Right ventricle myocardium superior (tissue), 1 donor: ENCODE data around the gene CAMK2B. TPM values are rescaled to one million over a fixed set of nuclear protein-coding genes. Genes with fewer than 3 reads are reported as not detected.

Experiments
- ATAC-seq: fragments of 200-7000 bp; cut with Tn5 transposase; one replicate; pipeline ENCODE4 v1.9.1; 2020; ENCODE audit warnings: mild to moderate bottlenecking; ENCODE audit not compliant: poor library complexity
- DNase-seq: peaks from one replicate; pipeline ENCODE4 v3.0.0-alpha.2; 2020
- intact Hi-C: fragments of 100-400 bp; cut with DNase I; formaldehyde crosslinking; loops from one replicate; pipeline ENCODE4 v1.11.2; 2022
- total RNA-seq: library from RNA; stranded (reverse); fragmentation: NEBNext Ultra II Directional; extraction: Animal tissue kit (Norgen Biotek cat#: 25700); gene quantifications from one replicate; pipeline ENCODE4 v1.2.1, GENCODE V29; 2021
- donor health status: DM: no; HTN: yes; CAD: no; lungs with severe emphysema.

Gene CAMK2B
- total RNA-seq, 1 donor from 2014 or later: 87.2 TPM

- no peak for ATAC-seq
- intact Hi-C loops: no loop called here
- DNase-seq: no peak
These were observed 57.5 kb downstream of the CAMK2B start for GRCh38 chr7:44267719-44268421.

DNA sequence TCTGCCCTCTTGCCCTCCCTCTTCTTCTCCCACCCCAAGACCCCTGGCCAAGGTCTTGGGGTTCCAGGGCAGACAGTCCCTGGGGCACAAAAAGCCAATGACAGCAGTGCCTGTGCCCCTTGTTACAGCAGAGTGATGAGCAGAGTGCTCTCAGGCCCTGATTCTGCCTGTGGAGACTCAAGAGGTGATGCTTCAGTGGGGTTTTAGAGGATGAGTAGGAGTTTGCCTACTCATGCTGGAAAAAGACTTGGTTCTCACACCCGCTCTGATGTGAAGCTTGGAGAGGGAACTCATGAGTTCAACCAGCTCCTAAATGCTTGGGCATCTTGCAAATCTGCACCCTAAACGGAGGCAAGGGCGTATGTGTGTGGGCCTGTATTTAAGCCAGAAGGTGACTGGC, 58.2 kb downstream of the CAMK2B start:
- intact Hi-C loops: no loop called here
- DNase-seq: no peak
- ATAC-seq: no peak

DNA sequence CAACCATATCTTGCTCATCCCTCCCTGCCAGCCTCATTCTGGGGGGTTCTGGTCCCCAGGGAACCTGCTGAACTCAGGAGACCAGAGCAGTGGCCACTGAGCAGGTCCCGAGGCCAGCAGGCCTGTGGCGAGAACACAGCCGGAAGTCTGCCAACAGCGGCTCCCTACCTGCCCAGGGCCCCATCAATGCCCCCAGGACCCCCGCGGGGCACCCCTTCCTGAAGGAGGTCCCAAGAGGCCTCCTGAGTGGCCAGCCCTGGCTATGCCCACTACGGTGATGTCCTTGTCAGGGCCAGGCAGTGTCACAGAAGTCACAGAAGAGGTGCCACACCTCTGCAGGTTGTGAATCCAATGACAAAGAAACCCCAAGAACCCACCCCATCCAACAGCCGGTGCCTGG, 58.9 kb downstream of the CAMK2B start:
- intact Hi-C loops: no loop called here
- ATAC-seq: no peak
- no peak for DNase-seq

GRCh38 chr7:44265728-44266127, 59.7 kb downstream of the CAMK2B start:
- no peak for ATAC-seq
- intact Hi-C loops: no loop called here

DNA sequence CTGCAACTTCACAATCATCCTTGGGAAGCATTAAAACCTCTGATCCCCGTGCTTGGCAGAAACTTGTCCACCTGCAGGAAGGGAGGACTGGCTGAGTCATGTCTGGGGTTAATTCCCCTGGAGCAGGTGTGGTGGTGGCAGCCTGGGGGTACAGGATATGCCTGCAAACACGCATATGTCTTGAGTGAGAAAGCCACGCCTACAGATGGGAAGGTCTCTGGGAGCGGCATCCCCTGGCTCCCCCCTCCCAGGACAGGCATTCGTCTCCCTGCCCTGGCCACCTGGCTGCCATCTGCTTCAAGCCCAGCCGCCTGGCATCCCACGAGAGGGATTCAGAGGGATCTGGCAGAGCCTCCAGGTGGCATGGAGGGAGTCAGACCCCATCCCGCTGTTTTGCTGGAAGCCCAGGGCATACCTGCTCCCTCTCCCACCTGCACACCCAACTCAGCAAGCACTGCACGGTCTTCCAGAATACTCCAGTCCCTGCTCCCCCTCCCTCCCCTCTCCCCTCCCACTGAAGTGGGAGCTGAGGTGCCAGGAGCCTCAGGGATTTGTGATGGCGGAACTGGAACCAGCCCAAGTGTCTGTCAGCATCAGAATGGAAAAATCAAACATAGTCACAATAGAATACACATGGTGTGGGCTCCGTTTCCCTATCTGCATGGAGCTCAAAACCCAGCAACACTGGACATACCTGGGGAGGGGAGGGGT, 61.0 kb downstream of the CAMK2B start:
- peak; percentile 47 for ATAC-seq
- intact Hi-C loops: no loop called here
- DNase-seq: no peak

More at GRCh38 chr7:44265728-44266127, 59.7 kb downstream of the CAMK2B start:
- DNase-seq: no peak

GRCh38 chr7:44263326-44264082, 61.9 kb downstream of the CAMK2B start:
- DNase-seq (no peak), ATAC-seq (no peak)
- intact Hi-C loops: no loop called here

DNA sequence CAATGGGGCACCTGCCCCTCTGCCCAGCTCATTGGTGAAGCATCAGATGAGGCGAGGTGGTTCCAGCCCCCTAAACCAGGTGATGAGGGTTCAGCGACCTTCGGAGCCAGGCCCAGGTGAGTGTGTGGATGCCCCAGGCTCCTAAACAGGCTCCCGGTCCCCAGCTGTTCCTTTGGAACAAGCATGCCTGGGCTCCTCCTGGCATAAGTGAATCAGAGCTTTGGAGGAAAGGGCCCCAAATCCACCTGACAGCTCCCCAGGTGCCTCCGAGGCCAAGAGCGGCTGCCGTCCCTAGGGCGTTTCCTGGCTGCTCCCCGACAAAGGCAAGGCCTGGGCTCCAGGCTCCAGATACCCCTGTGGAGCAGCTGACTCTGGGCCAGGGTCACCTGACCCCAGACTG, 63.4 kb downstream of the CAMK2B start:
- intact Hi-C loops: no loop called here
- DNase-seq: no peak
- ATAC-seq: no peak

GRCh38 chr7:44261240-44261639, 64.2 kb downstream of the CAMK2B start:
- ATAC-seq (no peak), DNase-seq (no peak)
- intact Hi-C loops: no loop called here

DNA sequence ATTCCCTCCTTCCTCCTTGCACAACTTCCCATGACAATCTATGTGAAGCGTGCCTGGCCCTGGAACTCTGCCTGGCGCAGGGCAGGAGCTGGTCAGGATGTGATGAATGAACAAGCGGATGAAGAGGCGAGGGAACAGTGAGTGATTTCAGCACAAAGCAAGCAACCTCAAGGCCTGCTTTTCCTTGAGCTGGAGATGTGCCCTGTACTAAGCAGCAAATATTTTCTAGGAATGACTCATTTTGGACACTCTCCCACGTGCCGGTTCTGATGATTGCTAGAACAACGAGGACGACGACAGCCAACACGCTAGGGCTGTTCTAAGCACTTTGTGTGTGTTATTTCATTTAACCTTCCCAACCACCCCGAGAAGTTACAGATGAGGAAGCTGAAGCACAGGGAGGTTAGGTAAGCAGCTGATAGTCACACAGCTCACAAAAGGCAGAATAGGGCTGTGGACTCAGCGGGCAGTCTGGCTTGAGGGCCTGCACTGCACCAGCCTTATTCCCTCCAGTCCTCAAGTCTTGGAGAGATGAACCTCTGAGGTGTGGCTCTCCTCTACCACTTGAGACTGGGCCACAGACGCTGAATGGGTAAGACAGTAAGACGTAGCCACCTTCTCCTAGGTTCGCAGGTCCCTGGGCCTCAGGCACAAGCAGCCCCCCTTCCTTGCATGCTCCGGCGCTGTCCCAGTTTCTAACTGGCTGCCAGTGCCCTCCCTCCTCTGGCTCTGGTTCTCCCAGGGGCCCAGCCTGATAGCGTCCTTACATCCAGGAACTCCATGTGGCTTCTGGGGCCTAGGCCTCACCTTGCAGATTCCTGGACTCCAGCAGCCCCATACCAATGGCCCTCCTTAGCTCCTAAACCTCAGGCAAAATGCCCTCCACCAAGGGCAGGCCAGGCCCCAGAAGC, 65.6 kb downstream of the CAMK2B start:
- DNase-seq (peak; percentile 82), ATAC-seq (peak; percentile 18)
- intact Hi-C loops: no loop called here

DNA sequence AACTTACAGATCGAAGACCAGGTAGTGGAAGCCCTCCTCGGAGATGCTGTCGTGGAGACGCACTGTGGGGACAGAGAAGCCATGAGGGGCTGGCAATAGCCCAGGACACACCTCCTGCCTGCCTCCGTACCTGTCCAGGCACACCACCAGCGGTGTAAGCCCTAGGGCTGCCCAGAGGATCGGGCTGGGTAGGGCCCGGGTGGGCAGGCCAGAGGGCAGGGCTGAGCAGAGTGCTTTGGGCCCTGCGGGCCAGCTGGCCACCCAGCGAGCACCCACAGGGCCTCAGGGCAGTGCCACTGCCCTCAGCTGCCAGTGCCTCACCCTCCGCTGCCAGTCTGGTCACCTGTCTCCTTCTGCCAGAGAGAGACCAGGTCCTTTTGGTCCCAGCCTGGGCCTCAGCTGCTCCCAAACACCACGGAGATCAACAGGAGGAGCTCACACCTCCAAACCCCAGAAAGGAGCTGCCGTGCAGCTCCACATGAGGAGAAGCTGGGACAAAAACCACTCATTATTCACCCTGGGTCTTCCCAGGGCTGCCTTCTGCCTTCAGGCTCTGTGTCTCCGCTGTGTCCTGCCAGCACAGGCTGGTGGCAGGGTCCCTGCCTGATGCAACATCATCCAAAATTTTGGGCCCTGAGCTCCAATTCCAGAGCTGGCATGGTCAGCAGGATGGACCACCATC, 66.4 kb downstream of the CAMK2B start:
- ATAC-seq (peak; percentile 8), DNase-seq (no peak)
- intact Hi-C loops: no loop called here

DNA sequence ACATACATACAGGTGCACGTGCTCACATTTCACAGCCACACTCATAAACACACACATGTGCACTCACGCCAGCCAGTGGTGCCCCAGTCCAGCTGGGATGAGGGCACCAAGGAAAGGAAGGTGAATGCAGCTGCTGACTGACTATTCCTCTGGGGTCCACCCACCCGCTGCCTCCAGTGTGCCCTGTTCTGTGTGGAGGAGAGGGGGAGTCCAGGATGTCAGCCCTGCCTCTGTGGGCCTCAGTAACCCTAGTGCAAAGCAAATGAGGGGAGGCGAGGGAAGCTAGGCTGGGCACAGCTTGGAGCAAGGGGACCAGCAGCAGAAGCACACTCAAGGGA, 67.0 kb downstream of the CAMK2B start:
- ATAC-seq (no peak), DNase-seq (no peak)
- intact Hi-C loops: no loop called here

DNA sequence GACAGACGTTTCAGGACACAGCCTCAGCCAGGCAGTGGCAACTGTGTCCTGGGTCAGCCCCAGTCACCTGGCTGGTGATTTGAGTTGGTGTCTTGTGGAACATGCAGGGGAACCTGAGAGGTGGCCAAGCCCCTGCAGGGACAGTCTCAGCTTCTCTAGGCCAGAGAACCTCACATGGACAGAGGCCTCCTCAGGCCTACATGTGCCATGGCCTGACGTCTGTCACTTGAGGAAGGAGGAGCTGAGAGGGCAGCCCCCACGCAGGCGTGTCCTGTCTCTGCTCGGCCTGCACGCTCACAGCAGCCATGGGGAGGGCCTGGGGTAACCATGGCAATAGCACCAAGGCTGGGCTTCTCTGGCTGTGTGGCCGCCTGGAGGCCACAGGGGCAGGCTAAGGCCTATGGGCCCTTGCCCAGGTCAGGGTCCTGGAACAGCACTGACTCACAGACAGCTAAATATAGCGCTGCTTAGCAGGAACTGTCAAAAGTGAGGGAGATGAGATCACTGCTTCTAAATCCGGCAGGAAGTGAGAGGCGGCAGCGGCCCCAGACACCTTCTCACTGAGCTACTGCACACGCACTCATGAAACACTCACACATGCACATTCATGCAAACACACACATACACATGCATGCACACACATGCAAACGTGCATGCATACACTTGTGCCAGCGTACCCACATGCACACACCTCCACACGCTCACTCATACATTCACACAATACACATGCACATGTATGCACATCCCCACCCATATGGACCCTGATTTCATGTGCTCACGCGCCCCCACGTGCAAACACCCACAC, 67.6 kb downstream of the CAMK2B start:
- intact Hi-C loops: no loop called here
- ATAC-seq (peak; percentile 86), DNase-seq (peak; percentile 83)

- no peak for ATAC-seq
- intact Hi-C loops: no loop called here
- DNase-seq: no peak
These were observed 68.2 kb downstream of the CAMK2B start for GRCh38 chr7:44257213-44257612.

GRCh38 chr7:44256459-44256858, 68.9 kb downstream of the CAMK2B start:
- intact Hi-C loops: no loop called here
- ATAC-seq: peak; percentile 51
- no peak for DNase-seq

GRCh38 chr7:44251881-44252280, 73.5 kb downstream of the CAMK2B start:
- ATAC-seq (no peak), DNase-seq (no peak)

GRCh38 chr7:44251269-44251668, 74.1 kb downstream of the CAMK2B start:
- no peak for ATAC-seq
- intact Hi-C loops: no loop called here
- no peak for DNase-seq

More at GRCh38 chr7:44251881-44252280, 73.5 kb downstream of the CAMK2B start:
- intact Hi-C loops: no loop called here

DNA sequence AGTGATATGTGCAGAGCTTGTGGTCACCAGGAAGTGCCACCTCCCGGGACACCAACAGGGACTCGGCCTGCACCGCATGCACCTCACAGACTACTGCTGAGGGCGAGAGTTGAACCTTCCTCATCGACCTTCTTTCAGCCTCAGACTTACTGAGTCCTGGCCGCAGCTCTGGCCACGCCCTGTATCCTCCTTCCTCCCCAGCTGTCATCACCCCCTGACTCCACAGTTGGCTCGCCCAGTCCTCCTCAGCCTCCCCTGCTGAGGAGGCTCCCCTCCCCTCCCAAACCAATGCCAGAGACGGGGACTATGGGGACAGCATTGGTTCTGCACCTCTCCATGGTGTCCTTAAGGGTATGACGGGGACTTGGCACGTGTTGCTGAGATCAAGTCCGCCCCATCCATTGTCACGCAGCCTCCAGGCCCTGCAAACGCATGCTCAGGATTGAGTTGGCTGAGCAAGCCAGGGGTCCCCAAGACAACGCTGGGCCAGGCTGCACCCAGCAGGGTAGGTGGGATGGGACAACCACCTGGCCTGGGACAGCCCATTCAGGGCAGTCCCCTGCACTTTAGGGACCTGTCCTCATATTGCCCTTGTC, 75.7 kb downstream of the CAMK2B start:
- DNase-seq: no peak
- ATAC-seq: no peak
- intact Hi-C loops: no loop called here
